Chondrocyte (in vitro differentiated cells): ENCODE data around the gene MRPL32. TPM values are rescaled to one million over a fixed set of nuclear protein-coding genes. Genes with fewer than 3 reads are reported as not detected.

Source experiments
- DNase-seq: peaks from one replicate; pipeline ENCODE4 v3.0.0; 2021; ENCODE audit warnings: mixed read lengths, low spot score
- H3K27ac Mint-ChIP-seq: one replicate; pipeline ENCODE4 v1.8.0; 2021; ENCODE audit warnings: mild to moderate bottlenecking, moderate library complexity, mixed read lengths; ENCODE audit not compliant: unreplicated experiment
- H3K27me3 Mint-ChIP-seq: 2 replicates; pipeline ENCODE4 v1.8.0; 2021; ENCODE audit warnings: low read depth, mixed read lengths
- H3K36me3 Mint-ChIP-seq: 2 replicates; pipeline ENCODE4 v1.8.0; 2021; ENCODE audit warnings: low read depth, mixed read lengths
- H3K4me1 Mint-ChIP-seq: 2 replicates; pipeline ENCODE4 v1.8.0; 2021; ENCODE audit warnings: low read depth, mild to moderate bottlenecking, mixed read lengths
- H3K4me3 Mint-ChIP-seq: one replicate; pipeline ENCODE4 v1.8.0; 2021; ENCODE audit warnings: mild to moderate bottlenecking, moderate library complexity, mixed read lengths; ENCODE audit not compliant: unreplicated experiment
- H3K9me3 Mint-ChIP-seq: 2 replicates; pipeline ENCODE4 v1.8.0; 2021; ENCODE audit warnings: low read depth, mixed read lengths
- CTCF ChIP-seq: fragments of 200-600 bp; sonication (generic); IDR thresholded peaks from 2 replicates; pipeline ENCODE4 v1.5.0; 2021; ENCODE audit warnings: antibody characterized with exemption, mild to moderate bottlenecking, moderate library complexity
- total RNA-seq: library from RNA; stranded (reverse); gene quantifications from 3 replicates; pipeline ENCODE4 v1.2.1, GENCODE V29; 2021

MRPL32 gene
- total RNA-seq, 1 donor from 2014 or later: 35.9 TPM

GRCh38 chr7:42964849-42965805 is 33.0 kb downstream of the MRPL32 start:
- no peak overlapping the region for H3K27ac Mint-ChIP-seq
- H3K36me3 Mint-ChIP-seq: no peaks in the 10 kb centered on the region
- no peak overlapping the region for H3K4me3 Mint-ChIP-seq
- H3K9me3 Mint-ChIP-seq: no peaks in the 10 kb centered on the region
- H3K4me1 Mint-ChIP-seq: no peaks in the 10 kb centered on the region
- no peak for DNase-seq
- peaks cover 2% of the 10 kb centered on the region for H3K27me3 Mint-ChIP-seq
- TF ChIP-seq CTCF: no peak

- H3K4me1 Mint-ChIP-seq: peaks cover 5% of the 10 kb centered on the region
- no peak for TF ChIP-seq CTCF
- H3K9me3 Mint-ChIP-seq: no peaks in the 10 kb centered on the region
- H3K36me3 Mint-ChIP-seq: no peaks in the 10 kb centered on the region
- no peak for DNase-seq
- no peak overlapping the region for H3K4me3 Mint-ChIP-seq
- H3K27ac Mint-ChIP-seq: no peak overlapping the region
- no peaks in the 10 kb centered on the region for H3K27me3 Mint-ChIP-seq
Measured at GRCh38 chr7:42967391-42967790, 35.2 kb downstream of the MRPL32 start.

- Mint-ChIP-seq H3K27me3 (no peaks in the 10 kb centered on the region), H3K9me3 (no peaks in the 10 kb centered on the region), H3K4me3 (peak overlapping the region; percentile 26), H3K4me1 (peaks cover 27% of the 10 kb centered on the region), H3K27ac (peak overlapping the region; percentile 95), H3K36me3 (peaks cover 3% of the 10 kb centered on the region)
- DNase-seq: no peak
- TF ChIP-seq CTCF: no peak
Measured at GRCh38 chr7:42972699-42973500, 40.7 kb downstream of the MRPL32 start.

GRCh38 chr7:42976371-42976770 is 44.2 kb downstream of the MRPL32 start:
- no peak overlapping the region for H3K4me3 Mint-ChIP-seq
- no peak overlapping the region for H3K27ac Mint-ChIP-seq
- H3K9me3 Mint-ChIP-seq: no peaks in the 10 kb centered on the region

More at GRCh38 chr7:42976371-42976770, 44.2 kb downstream of the MRPL32 start:
- Mint-ChIP-seq H3K27me3 (peaks cover 2% of the 10 kb centered on the region), H3K4me1 (peaks cover 27% of the 10 kb centered on the region), H3K36me3 (peaks cover 3% of the 10 kb centered on the region)
- no peak for DNase-seq
- TF ChIP-seq CTCF: no peak
